Suprapubic skin (tissue), 3 donors: ENCODE measurements around the gene KNOP1.

Experiments used
- POLR2A ChIP-seq, 2 donors: fragments of 450-650 bp; IDR thresholded peaks; one replicate each; pipeline ENCODE4 v1.6.1; 2017; ENCODE audit warnings: antibody characterized with exemption in 2 of 2, mild to moderate bottlenecking in 2 of 2, moderate library complexity in 2 of 2
- TF ChIP-seq, protein P1 (sequence below), 2 donors: fragments of 200-600 bp in 1 of 2; fragments of 450-650 bp in 1 of 2; sonication (generic) in 1 of 2; IDR thresholded peaks; one replicate each; pipeline ENCODE4 v1.5.1; 2016 to 2019; ENCODE audit warnings: antibody characterized with exemption in 2 of 2, mild to moderate bottlenecking in 1 of 2, moderate library complexity in 1 of 2

DNA sequence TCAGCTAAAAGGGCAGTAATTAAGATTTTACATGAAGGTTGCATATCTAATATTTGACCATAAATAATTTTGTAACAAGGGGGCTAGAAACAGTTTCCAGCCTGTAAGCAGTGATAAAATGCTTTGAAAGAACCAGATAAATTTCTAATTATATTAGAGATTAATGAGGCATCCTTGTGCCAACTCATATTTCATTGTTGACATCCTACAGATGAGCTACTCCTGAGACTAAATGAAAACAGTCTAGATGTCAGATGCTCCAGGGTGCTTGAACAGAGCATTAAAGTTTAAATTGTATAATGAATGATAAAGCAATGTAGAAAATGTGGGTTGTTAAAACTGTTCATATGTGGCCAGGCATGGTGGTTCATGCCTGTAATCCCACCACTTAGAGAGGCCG is 23.3 kb upstream of the KNOP1 start:
- TF ChIP-seq, protein P1, sequence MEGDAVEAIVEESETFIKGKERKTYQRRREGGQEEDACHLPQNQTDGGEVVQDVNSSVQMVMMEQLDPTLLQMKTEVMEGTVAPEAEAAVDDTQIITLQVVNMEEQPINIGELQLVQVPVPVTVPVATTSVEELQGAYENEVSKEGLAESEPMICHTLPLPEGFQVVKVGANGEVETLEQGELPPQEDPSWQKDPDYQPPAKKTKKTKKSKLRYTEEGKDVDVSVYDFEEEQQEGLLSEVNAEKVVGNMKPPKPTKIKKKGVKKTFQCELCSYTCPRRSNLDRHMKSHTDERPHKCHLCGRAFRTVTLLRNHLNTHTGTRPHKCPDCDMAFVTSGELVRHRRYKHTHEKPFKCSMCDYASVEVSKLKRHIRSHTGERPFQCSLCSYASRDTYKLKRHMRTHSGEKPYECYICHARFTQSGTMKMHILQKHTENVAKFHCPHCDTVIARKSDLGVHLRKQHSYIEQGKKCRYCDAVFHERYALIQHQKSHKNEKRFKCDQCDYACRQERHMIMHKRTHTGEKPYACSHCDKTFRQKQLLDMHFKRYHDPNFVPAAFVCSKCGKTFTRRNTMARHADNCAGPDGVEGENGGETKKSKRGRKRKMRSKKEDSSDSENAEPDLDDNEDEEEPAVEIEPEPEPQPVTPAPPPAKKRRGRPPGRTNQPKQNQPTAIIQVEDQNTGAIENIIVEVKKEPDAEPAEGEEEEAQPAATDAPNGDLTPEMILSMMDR (IDR thresholded peaks at IDR 0.05) = no peak
- no peak for TF ChIP-seq POLR2A (IDR thresholded peaks at IDR 0.05)
